IMR-90 (cell line): ENCODE measurements around the gene AZU1. TPM values are rescaled to one million over a fixed set of nuclear protein-coding genes. Genes with fewer than 3 reads are reported as not detected.
A peak's percentile ranks its signal among the peaks of the same experiment; 100 is the strongest.

Experiments
- ATAC-seq: fragments of 200-7000 bp; cut with Tn5 transposase; 2 replicates; pipeline ENCODE4 v1.9.1; 2020; ENCODE audit warnings: low read depth, mild to moderate bottlenecking, moderate library complexity
- BruUV-seq: library from RNA; stranded (reverse); fragments of 400-500 nt; replicated peaks from 2 replicates; lab custom pipeline; 2021; lab: Mats Ljungman, UMichigan
- CTCF ChIA-PET: fragments of 300-600 bp; formaldehyde crosslinking; extraction: SDS; loops from one replicate; lab custom pipeline; 2021; ENCODE audit warnings: antibody characterized with exemption; lab: Yijun Ruan, JAX
- POLR2A ChIA-PET: fragments of 300-600 bp; sonication (Branson Sonifier 250); formaldehyde crosslinking; loops from one replicate; lab custom pipeline; 2022; ENCODE audit warnings: antibody characterized with exemption; ENCODE audit not compliant: unreplicated experiment; lab: Charles Lee
- DNase-seq: peaks from one replicate; pipeline ENCODE4 v3.0.0; 2013
- H2AFZ ChIP-seq: replicated peaks from 2 replicates; pipeline ENCODE3; 2013; ENCODE audit warnings: low read length, mild to moderate bottlenecking; ENCODE audit not compliant: poor library complexity
- H2AK5ac ChIP-seq: 2 replicates; pipeline ENCODE4 v1.6.1; 2013; ENCODE audit warnings: low read depth, low read length, inconsistent platforms
- H2AK9ac ChIP-seq: replicated peaks from 2 replicates; pipeline ENCODE3; 2013; ENCODE audit warnings: mild to moderate bottlenecking, low read depth, low read length, moderate library complexity; ENCODE audit not compliant: poor library complexity
- H2BK120ac ChIP-seq: 2 replicates; pipeline ENCODE4 v1.6.1; 2013; ENCODE audit warnings: low read depth, low read length, inconsistent platforms
- H2BK15ac ChIP-seq: 3 replicates; pipeline ENCODE4 v1.6.1; 2013; ENCODE audit warnings: low read depth, low read length, inconsistent platforms
- H2BK20ac ChIP-seq: 2 replicates; pipeline ENCODE4 v1.6.1; 2013; ENCODE audit warnings: low read depth, mild to moderate bottlenecking, inconsistent platforms, low read length, moderate library complexity
- H2BK5ac ChIP-seq: 2 replicates; pipeline ENCODE4 v1.6.1; 2013; ENCODE audit warnings: mild to moderate bottlenecking, low read depth, low read length, inconsistent platforms; ENCODE audit not compliant: poor library complexity, severe bottlenecking
- H3K14ac ChIP-seq: replicated peaks from 2 replicates; pipeline ENCODE4 v1.6.1; 2013; ENCODE audit warnings: low read depth, low read length, inconsistent platforms
- H3K18ac ChIP-seq: 2 replicates; pipeline ENCODE4 v1.6.1; 2013; ENCODE audit warnings: low read depth, low read length, control low read depth
- H3K23ac ChIP-seq: 2 replicates; pipeline ENCODE4 v1.6.1; 2013; ENCODE audit warnings: low read depth, low read length, inconsistent platforms
- H3K27ac ChIP-seq: 2 replicates; pipeline ENCODE4 v1.5.1; 2013; ENCODE audit warnings: mild to moderate bottlenecking, control low read depth, low read length; ENCODE audit not compliant: insufficient read depth
- H3K27me3 ChIP-seq: 2 replicates; pipeline ENCODE4 v1.6.1; 2013; ENCODE audit warnings: low read length; ENCODE audit not compliant: control insufficient read depth, insufficient read depth
- H3K36me3 ChIP-seq: 2 replicates; pipeline ENCODE4 v1.6.1; 2013; ENCODE audit warnings: low read length, mixed read lengths; ENCODE audit not compliant: control insufficient read depth, insufficient read depth
- H3K4ac ChIP-seq: 2 replicates; pipeline ENCODE4 v1.6.1; 2013; ENCODE audit warnings: low read depth, low read length, inconsistent platforms
- H3K4me1 ChIP-seq: 2 replicates; pipeline ENCODE4 v1.6.1; 2013; ENCODE audit warnings: low read length, mixed read lengths; ENCODE audit not compliant: control insufficient read depth, insufficient read depth
- H3K4me2 ChIP-seq: 2 replicates; pipeline ENCODE4 v1.6.1; 2013; ENCODE audit warnings: low read depth, mild to moderate bottlenecking, control low read depth, low read length, moderate library complexity
- H3K4me3 ChIP-seq: 2 replicates; pipeline ENCODE4 v1.5.1; 2013; ENCODE audit warnings: low read depth, mild to moderate bottlenecking, control low read depth, low read length, moderate library complexity; ENCODE audit not compliant: insufficient read depth
- H3K56ac ChIP-seq: 2 replicates; pipeline ENCODE4 v1.6.1; 2013; ENCODE audit warnings: low read length, inconsistent platforms; ENCODE audit not compliant: insufficient read depth; ENCODE audit errors: extremely low read depth
- H3K79me1 ChIP-seq, 2 experiments: 2 replicates each; pipeline ENCODE4 v1.6.1; 2013; ENCODE audit warnings: low read length in 2 of 2, inconsistent platforms in 1 of 2, low read depth in 1 of 2
- H3K9ac ChIP-seq: 2 replicates; pipeline ENCODE4 v1.6.1; 2013; ENCODE audit warnings: low read depth, low read length, control low read depth
- H3K9me1 ChIP-seq: 2 replicates; pipeline ENCODE4 v1.6.1; 2013; ENCODE audit warnings: low read length, inconsistent platforms; ENCODE audit not compliant: insufficient read depth
- H3K9me3 ChIP-seq: 2 replicates; pipeline ENCODE4 v1.6.1; 2013; ENCODE audit warnings: low read length; ENCODE audit not compliant: control insufficient read depth, insufficient read depth
- H4K20me1 ChIP-seq: 2 replicates; pipeline ENCODE4 v1.6.1; 2013; ENCODE audit warnings: low read length, inconsistent platforms; ENCODE audit not compliant: insufficient read depth
- H4K5ac ChIP-seq: 2 replicates; pipeline ENCODE4 v1.6.1; 2013; ENCODE audit warnings: mild to moderate bottlenecking, low read depth, low read length, control low read depth
- H4K8ac ChIP-seq, 2 experiments: 2 replicates each; pipeline ENCODE4 v1.6.1; 2013; ENCODE audit warnings: low read depth in 2 of 2, low read length in 2 of 2, control low read depth in 1 of 2, inconsistent platforms in 1 of 2
- H4K91ac ChIP-seq: 2 replicates; pipeline ENCODE4 v1.6.1; 2013; ENCODE audit warnings: low read depth, low read length, inconsistent platforms; ENCODE audit not compliant: insufficient read depth
- USF2 ChIP-seq: fragments of 150-350 bp; IDR thresholded peaks from 2 replicates; pipeline ENCODE4 v1.6.1; 2017; ENCODE audit warnings: mild to moderate bottlenecking, antibody characterized with exemption, low read length, low read depth
- WGBS, 2 experiments: methylation state at CpG; one replicate each; pipeline versions ENCODE4 v1.1.5 to v1.1.7; 2013; ENCODE audit warnings: missing lambda C conversion rate in 2 of 2; ENCODE audit not compliant: insufficient read length in 1 of 2; ENCODE audit errors: extremely low coverage in 2 of 2; 5-methylcytosine and 5-hydroxymethylcytosine counted together
- dilution Hi-C: fragments of 300-500 bp; cut with HindIII; formaldehyde crosslinking; loops from one replicate; pipeline ENCODE4 v1.14.3; 2018; ENCODE audit warnings: low sequenced_read_pairs; ENCODE audit not compliant: unreplicated experiment
- in situ Hi-C: fragments of 300-500 bp; cut with MboI; formaldehyde crosslinking; loops from 3 replicates; pipeline ENCODE4 v1.14.3; 2019; ENCODE audit warnings: low sequenced_read_pairs, inconsistent platforms, mixed read lengths
- intact Hi-C: fragments of 100-400 bp; cut with micrococcal nuclease; formaldehyde crosslinking; loops from 2 replicates; pipeline ENCODE4 v1.10.0; 2022
- polyA plus RNA-seq, 3 experiments: library from polyadenylated mRNA; depleted of rRNA; stranded (reverse); fragments of >200 nt; gene quantifications; 2 replicates each; pipeline ENCODE4 v1.2.3, GENCODE V29; 2012; ENCODE audit warnings: low replicate concordance in 1 of 3
- total RNA-seq: library from RNA; depleted of rRNA; stranded (reverse); fragments of >200 nt; gene quantifications from 2 replicates; pipeline ENCODE4 v1.2.3, GENCODE V29; 2012
- TF ChIP-seq, protein P1 (sequence below): conservative IDR thresholded peaks from 2 replicates; pipeline ENCODE4 v1.5.1; 2012; ENCODE audit warnings: mild to moderate bottlenecking, low read depth, low read length, improper control_type of control experiment

The AZU1 gene
- total and polyA plus RNA-seq, 2 of the 4 experiments (the other 2 are of a cell fraction) = 0.12 TPM; not detected in 1

- no peak overlapping the region for H4K91ac ChIP-seq
- H3K56ac ChIP-seq = no peak overlapping the region; the same call in 1 of the 2 replicates
- H3K4me1 ChIP-seq = peaks cover 2% of the 10 kb centered on the region; the same call in 1 of the 2 replicates
- dilution Hi-C loops (no loop called here), in situ Hi-C loops (no loop called here), intact Hi-C loops (no loop called here)
- no peak overlapping the region for H3K27ac ChIP-seq
- H2AFZ ChIP-seq = peak overlapping the region; percentile 32
- H4K5ac ChIP-seq = no peak overlapping the region
- CTCF ChIA-PET = no interaction called here
- no peak overlapping the region for H2BK5ac ChIP-seq
- no peaks in the 10 kb centered on the region for H3K9me1 ChIP-seq
- no peaks in the 10 kb centered on the region for H3K27me3 ChIP-seq
- no peak overlapping the region for H4K8ac ChIP-seq
- peaks cover 0 to 2% of the 10 kb centered on the region in 2 experiments; a peak in 1 of 4 replicates for H3K79me1 ChIP-seq
- H3K4ac ChIP-seq = no peak overlapping the region
- H3K36me3 ChIP-seq = no peaks in the 10 kb centered on the region
- H3K4me2 ChIP-seq = no peak overlapping the region
- H3K23ac ChIP-seq = no peak overlapping the region
- H4K20me1 ChIP-seq = no peaks in the 10 kb centered on the region
- no peak overlapping the region for H3K9ac ChIP-seq
- no peak for ATAC-seq
- no peak overlapping the region for H2BK20ac ChIP-seq
- H2AK5ac ChIP-seq = no peak overlapping the region
- no TSS peak for BruUV-seq
- H2BK120ac ChIP-seq = no peak overlapping the region
- H2BK15ac ChIP-seq = no peak overlapping the region
- POLR2A ChIA-PET = no interaction called here
- TF ChIP-seq, protein P1, sequence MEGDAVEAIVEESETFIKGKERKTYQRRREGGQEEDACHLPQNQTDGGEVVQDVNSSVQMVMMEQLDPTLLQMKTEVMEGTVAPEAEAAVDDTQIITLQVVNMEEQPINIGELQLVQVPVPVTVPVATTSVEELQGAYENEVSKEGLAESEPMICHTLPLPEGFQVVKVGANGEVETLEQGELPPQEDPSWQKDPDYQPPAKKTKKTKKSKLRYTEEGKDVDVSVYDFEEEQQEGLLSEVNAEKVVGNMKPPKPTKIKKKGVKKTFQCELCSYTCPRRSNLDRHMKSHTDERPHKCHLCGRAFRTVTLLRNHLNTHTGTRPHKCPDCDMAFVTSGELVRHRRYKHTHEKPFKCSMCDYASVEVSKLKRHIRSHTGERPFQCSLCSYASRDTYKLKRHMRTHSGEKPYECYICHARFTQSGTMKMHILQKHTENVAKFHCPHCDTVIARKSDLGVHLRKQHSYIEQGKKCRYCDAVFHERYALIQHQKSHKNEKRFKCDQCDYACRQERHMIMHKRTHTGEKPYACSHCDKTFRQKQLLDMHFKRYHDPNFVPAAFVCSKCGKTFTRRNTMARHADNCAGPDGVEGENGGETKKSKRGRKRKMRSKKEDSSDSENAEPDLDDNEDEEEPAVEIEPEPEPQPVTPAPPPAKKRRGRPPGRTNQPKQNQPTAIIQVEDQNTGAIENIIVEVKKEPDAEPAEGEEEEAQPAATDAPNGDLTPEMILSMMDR = no peak
- TF ChIP-seq USF2 = no peak
- H3K18ac ChIP-seq = no peak overlapping the region
- DNase-seq = no peak
- WGBS, 2 experiments = 92% methylated on average over 9 of the region's 26 CpGs; no CpG with 5 or more reads in 1 of the 2 experiments
- no peaks in the 10 kb centered on the region for H3K9me3 ChIP-seq
- no peak overlapping the region for H2AK9ac ChIP-seq
- H3K4me3 ChIP-seq = no peak overlapping the region
- no peak overlapping the region for H3K14ac ChIP-seq
Measured at GRCh38 chr19:791007-791566, 36.5 kb upstream of the AZU1 start.
